Measurements from ENCODE around the gene OSBPL1A.

OSBPL1A gene

GRCh38 chr18:24259869-24260641 is 137.6 kb downstream of the OSBPL1A start:
- TF ChIP-seq POLR2A (IDR thresholded peaks at IDR 0.05; ENCODE audit: low read length) (no peak), GATA1 (IDR thresholded peaks at IDR 0.05; ENCODE audit: low read depth, low read length) (no peak)
- DNase-seq, result no peak

- TF ChIP-seq POLR2A (IDR thresholded peaks at IDR 0.05; ENCODE audit: low read length) (no peak), GATA1 (IDR thresholded peaks at IDR 0.05; ENCODE audit: low read depth, low read length) (no peak)
- no peak for DNase-seq
Measured at GRCh38 chr18:24254071-24254470, 143.6 kb downstream of the OSBPL1A start.

- TF ChIP-seq POLR2A (IDR thresholded peaks at IDR 0.05; ENCODE audit: low read length) (no peak), GATA1 (IDR thresholded peaks at IDR 0.05; ENCODE audit: low read depth, low read length) (no peak)
Measured at GRCh38 chr18:24249716-24250115, 147.9 kb downstream of the OSBPL1A start.

GRCh38 chr18:24248359-24248758 is 149.3 kb downstream of the OSBPL1A start:
- TF ChIP-seq POLR2A (IDR thresholded peaks at IDR 0.05; ENCODE audit: low read length) (no peak), GATA1 (IDR thresholded peaks at IDR 0.05; ENCODE audit: low read depth, low read length) (no peak)
- peak in 1 of 2 experiments; percentile 28 for DNase-seq

More at GRCh38 chr18:24249716-24250115, 147.9 kb downstream of the OSBPL1A start:
- DNase-seq, result no peak

GRCh38 chr18:24246143-24246542 is 151.5 kb downstream of the OSBPL1A start:
- no peak for TF ChIP-seq GATA1 (IDR thresholded peaks at IDR 0.05; ENCODE audit: low read depth, low read length)
- TF ChIP-seq POLR2A (IDR thresholded peaks at IDR 0.05; ENCODE audit: low read length), result no peak
- DNase-seq, result no peak

- no peak for DNase-seq
- TF ChIP-seq GATA1 (IDR thresholded peaks at IDR 0.05; ENCODE audit: low read depth, low read length), result no peak
- no peak for TF ChIP-seq POLR2A (IDR thresholded peaks at IDR 0.05; ENCODE audit: low read length)
Measured at GRCh38 chr18:24244698-24245097, 152.9 kb downstream of the OSBPL1A start.

GRCh38 chr18:24243677-24244076 is 153.9 kb downstream of the OSBPL1A start:
- TF ChIP-seq GATA1 (IDR thresholded peaks at IDR 0.05; ENCODE audit: low read depth, low read length), result no peak
- TF ChIP-seq POLR2A (IDR thresholded peaks at IDR 0.05; ENCODE audit: low read length), result no peak
- no peak for DNase-seq

GRCh38 chr18:24239341-24239740 is 158.3 kb downstream of the OSBPL1A start:
- no peak for DNase-seq
- TF ChIP-seq POLR2A (IDR thresholded peaks at IDR 0.05; ENCODE audit: low read length) (no peak), GATA1 (IDR thresholded peaks at IDR 0.05; ENCODE audit: low read depth, low read length) (no peak)

- DNase-seq, result no peak
- TF ChIP-seq POLR2A (IDR thresholded peaks at IDR 0.05; ENCODE audit: low read length) (no peak), GATA1 (IDR thresholded peaks at IDR 0.05; ENCODE audit: low read depth, low read length) (no peak)
Measured at GRCh38 chr18:24238387-24238786, 159.2 kb downstream of the OSBPL1A start.

GRCh38 chr18:24234850-24235418 is 162.7 kb downstream of the OSBPL1A start:
- DNase-seq, result no peak
- no peak for TF ChIP-seq GATA1 (IDR thresholded peaks at IDR 0.05; ENCODE audit: low read depth, low read length)
- TF ChIP-seq POLR2A (IDR thresholded peaks at IDR 0.05; ENCODE audit: low read length), result no peak

GRCh38 chr18:24234330-24234729 is 163.3 kb downstream of the OSBPL1A start:
- TF ChIP-seq GATA1 (IDR thresholded peaks at IDR 0.05; ENCODE audit: low read depth, low read length) (no peak), POLR2A (IDR thresholded peaks at IDR 0.05; ENCODE audit: low read length) (no peak)
- DNase-seq, result no peak

- DNase-seq, result no peak
- TF ChIP-seq GATA1 (IDR thresholded peaks at IDR 0.05; ENCODE audit: low read depth, low read length) (no peak), POLR2A (IDR thresholded peaks at IDR 0.05; ENCODE audit: low read length) (no peak)
Measured at GRCh38 chr18:24232800-24233199, 164.8 kb downstream of the OSBPL1A start.

GRCh38 chr18:24231773-24232735 is 165.6 kb downstream of the OSBPL1A start:
- TF ChIP-seq POLR2A (IDR thresholded peaks at IDR 0.05; ENCODE audit: low read length), result no peak
- TF ChIP-seq GATA1 (IDR thresholded peaks at IDR 0.05; ENCODE audit: low read depth, low read length), result no peak
- DNase-seq, result no peak

- DNase-seq, result no peak
- TF ChIP-seq GATA1 (IDR thresholded peaks at IDR 0.05; ENCODE audit: low read depth, low read length) (no peak), POLR2A (IDR thresholded peaks at IDR 0.05; ENCODE audit: low read length) (no peak)
Measured at GRCh38 chr18:24230766-24231165, 166.9 kb downstream of the OSBPL1A start.
